H1 (cell line): ENCODE measurements around the gene LCN10. TPM values are rescaled to one million over a fixed set of nuclear protein-coding genes. Genes with fewer than 3 reads are reported as not detected.

Experiments used
- ATF2 ChIP-seq: IDR thresholded peaks from 2 replicates; pipeline ENCODE4 v1.6.1; 2012; ENCODE audit warnings: low read length, inconsistent platforms
- HDAC2 ChIP-seq, 2 experiments: fragments of 300-600 bp in 1 of 2; sonication (generic) in 1 of 2; IDR thresholded peaks; 2 replicates each; pipeline ENCODE4 v1.6.1; 2011 to 2012; ENCODE audit warnings: low read depth in 2 of 2, low read length in 2 of 2, mild to moderate bottlenecking in 2 of 2, moderate library complexity in 2 of 2, borderline replicate concordance in 1 of 2, inconsistent platforms in 1 of 2
- RAD21 ChIP-seq, 2 experiments: IDR thresholded peaks in 1 of 2; conservative IDR thresholded peaks in 1 of 2; 2 replicates each; pipeline ENCODE4 v1.6.1; 2011; ENCODE audit warnings: low read depth in 2 of 2, low read length in 2 of 2, improper control_type of control experiment in 1 of 2, inconsistent platforms in 1 of 2, mild to moderate bottlenecking in 1 of 2, moderate library complexity in 1 of 2
- polyA plus RNA-seq, 7 experiments: library from polyadenylated mRNA; depleted of rRNA in 3 of 7; stranded (reverse) in 5 of 7; unstranded in 2 of 7; fragments of >200 nt in 5 of 7; fragments of 200-250 nt in 2 of 7; gene quantifications; 1 replicate in 5 of 7; 2 replicates in 1 of 7; 4 replicates in 1 of 7; pipeline versions ENCODE4 v1.2.1 to v1.2.3, GENCODE V29; 2011 to 2013; ENCODE audit warnings: missing spikeins in 2 of 7, mixed read lengths in 2 of 7
- total RNA-seq: library from RNA; stranded (reverse); fragmentation: NEBNext Ultra II Directional; extraction: Animal tissue kit (Norgen Biotek cat#: 25700); gene quantifications from 2 replicates; pipeline ENCODE4 v1.2.1, GENCODE V29; 2021

LCN10 gene
- total and polyA plus RNA-seq, 2 of the 8 experiments (the other 6 are each of a cell fraction or from before 2014, with no cell fraction given): 2.6 to 2.8 TPM

- no peak for TF ChIP-seq ATF2
- TF ChIP-seq RAD21 (IDR thresholded peaks at IDR 0.05 in 1 of 2, conservative IDR thresholded peaks at IDR 0.05 in 1 of 2; ENCODE audit: low read depth in 2 of 2, low read length in 2 of 2): peak in 1 of 2 experiments; percentile 11; a peak in 2 of 4 replicates
- TF ChIP-seq HDAC2 (IDR thresholded peaks at IDR 0.05; ENCODE audit: borderline replicate concordance in 1 of 2, low read depth in 2 of 2, low read length in 2 of 2): peak in 1 of 2 experiments; percentile 44; a peak in 1 of 4 replicates
- TF ChIP-seq, all 59 proteins: peak for 5
Measured at GRCh38 chr9:136769710-136770191, 27.0 kb upstream of the LCN10 start (continued).
